Uterus (tissue), 4 donors: ENCODE data around the gene MED13L. TPM values are rescaled to one million over a fixed set of nuclear protein-coding genes. Genes with fewer than 3 reads are reported as not detected.

ENCODE experiments used
- DNase-seq, 2 donors: peaks; one replicate each; pipeline ENCODE4 v3.0.0-alpha.2; 2019 to 2020
- H3K27ac ChIP-seq, 2 donors: fragments of 200-600 bp; sonication (generic); 1 replicate in 1 of 2; 2 replicates in 1 of 2; pipeline ENCODE4 v1.5.1; 2016 to 2018
- H3K27me3 ChIP-seq, 2 donors: fragments of 200-600 bp; sonication (generic); one replicate each; pipeline ENCODE4 v1.5.1; 2018 to 2019; ENCODE audit warnings: control low read depth in 1 of 2
- H3K36me3 ChIP-seq, 2 donors: fragments of 200-600 bp; sonication (generic); one replicate each; pipeline ENCODE4 v1.5.1; 2019; ENCODE audit warnings: control low read depth in 1 of 2
- H3K4me1 ChIP-seq, 2 donors: fragments of 200-600 bp; sonication (generic); one replicate each; pipeline ENCODE4 v1.5.1; 2018 to 2019; ENCODE audit warnings: control low read depth in 1 of 2
- H3K4me3 ChIP-seq, 2 donors: fragments of 200-600 bp; sonication (generic); 1 replicate in 1 of 2; 2 replicates in 1 of 2; pipeline ENCODE4 v1.5.1; 2018 to 2019; ENCODE audit warnings: mild to moderate bottlenecking in 1 of 2
- H3K9me3 ChIP-seq, 2 donors: fragments of 200-600 bp; sonication (generic); one replicate each; pipeline ENCODE4 v1.5.1; 2019; ENCODE audit warnings: control low read depth in 1 of 2
- POLR2A ChIP-seq, 2 donors: fragments of 450-650 bp; IDR thresholded peaks; one replicate each; pipeline ENCODE4 v1.6.1; 2016; ENCODE audit warnings: antibody characterized with exemption in 2 of 2, mild to moderate bottlenecking in 1 of 2, moderate library complexity in 1 of 2
- intact Hi-C: fragments of 100-400 bp; cut with DNase I; formaldehyde crosslinking; loops from one replicate; pipeline ENCODE4 v1.15.1; 2023; ENCODE audit warnings: low total_unique reads
- total RNA-seq, 4 donors: library from RNA; depleted of rRNA in 3 of 4; stranded (reverse); fragments of >200 nt in 3 of 4; gene quantifications; one replicate each; pipeline versions ENCODE4 v1.1.0 to v1.2.4, GENCODE V29; 2014 to 2023
- TF ChIP-seq, protein P1 (sequence below), 4 experiments: fragments of 200-600 bp in 2 of 4; fragments of 450-650 bp in 2 of 4; sonication (generic) in 2 of 4; IDR thresholded peaks; one replicate each; pipeline ENCODE4 v1.5.1; 2016 to 2019; ENCODE audit warnings: antibody characterized with exemption in 4 of 4, mild to moderate bottlenecking in 2 of 4, moderate library complexity in 1 of 4
- donor health status: DM: yes; HTN: yes; CAD: no.

The MED13L gene
- total RNA-seq, 4 donors from 2014 or later, result 189 to 314 (median 254) TPM

DNA sequence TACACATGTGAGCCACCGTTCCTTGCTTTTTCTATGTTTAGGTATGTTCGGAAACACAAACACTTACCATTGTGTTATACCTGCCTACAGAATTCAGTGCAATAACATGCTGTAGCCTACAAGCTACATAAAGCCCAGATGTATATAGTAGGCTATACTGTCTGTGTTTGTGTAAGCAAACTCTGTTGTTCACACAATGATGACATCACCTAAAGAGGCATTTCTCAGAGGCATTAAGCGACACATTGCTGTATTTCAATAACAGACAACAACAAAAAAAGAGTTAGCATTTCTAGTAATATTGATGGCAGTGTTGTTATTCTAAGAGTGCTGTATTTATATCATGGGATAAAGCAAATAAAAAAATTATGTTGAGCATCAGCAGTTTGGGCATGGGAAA is 70.2 kb downstream of the MED13L start:
- intact Hi-C loops, result no loop called here
- H3K9me3 ChIP-seq, result no peaks in the 10 kb centered on the region
- TF ChIP-seq, protein P1, sequence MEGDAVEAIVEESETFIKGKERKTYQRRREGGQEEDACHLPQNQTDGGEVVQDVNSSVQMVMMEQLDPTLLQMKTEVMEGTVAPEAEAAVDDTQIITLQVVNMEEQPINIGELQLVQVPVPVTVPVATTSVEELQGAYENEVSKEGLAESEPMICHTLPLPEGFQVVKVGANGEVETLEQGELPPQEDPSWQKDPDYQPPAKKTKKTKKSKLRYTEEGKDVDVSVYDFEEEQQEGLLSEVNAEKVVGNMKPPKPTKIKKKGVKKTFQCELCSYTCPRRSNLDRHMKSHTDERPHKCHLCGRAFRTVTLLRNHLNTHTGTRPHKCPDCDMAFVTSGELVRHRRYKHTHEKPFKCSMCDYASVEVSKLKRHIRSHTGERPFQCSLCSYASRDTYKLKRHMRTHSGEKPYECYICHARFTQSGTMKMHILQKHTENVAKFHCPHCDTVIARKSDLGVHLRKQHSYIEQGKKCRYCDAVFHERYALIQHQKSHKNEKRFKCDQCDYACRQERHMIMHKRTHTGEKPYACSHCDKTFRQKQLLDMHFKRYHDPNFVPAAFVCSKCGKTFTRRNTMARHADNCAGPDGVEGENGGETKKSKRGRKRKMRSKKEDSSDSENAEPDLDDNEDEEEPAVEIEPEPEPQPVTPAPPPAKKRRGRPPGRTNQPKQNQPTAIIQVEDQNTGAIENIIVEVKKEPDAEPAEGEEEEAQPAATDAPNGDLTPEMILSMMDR (IDR thresholded peaks at IDR 0.05), result no peak
- TF ChIP-seq POLR2A (IDR thresholded peaks at IDR 0.05), result no peak
- no peak overlapping the region for H3K4me3 ChIP-seq
- H3K4me1 ChIP-seq, result no peaks in the 10 kb centered on the region
- H3K36me3 ChIP-seq, result no peaks in the 10 kb centered on the region
- H3K27ac ChIP-seq, result no peak overlapping the region
- DNase-seq, result no peak
- H3K27me3 ChIP-seq, result no peaks in the 10 kb centered on the region

DNA sequence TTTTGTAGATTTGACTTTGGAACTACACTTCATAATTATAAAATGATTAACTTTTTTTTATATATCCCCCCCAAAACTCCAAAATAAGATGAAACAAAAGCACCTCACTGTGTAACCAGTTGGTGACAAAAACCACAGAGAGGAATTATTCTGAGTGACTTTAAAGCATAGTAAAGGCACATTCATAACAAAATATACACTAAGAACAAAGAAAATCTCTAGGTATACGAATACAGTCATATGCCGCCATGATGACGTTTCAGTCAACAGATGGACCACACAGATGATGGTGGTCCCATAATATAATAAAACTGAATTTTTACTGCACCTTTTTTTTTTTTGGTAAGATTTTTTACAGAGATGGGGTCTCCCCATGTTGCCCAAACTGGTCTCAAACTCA is 70.7 kb downstream of the MED13L start:
- Histone ChIP-seq H3K9me3 (no peaks in the 10 kb centered on the region), H3K27me3 (no peaks in the 10 kb centered on the region), H3K36me3 (no peaks in the 10 kb centered on the region), H3K4me3 (no peak overlapping the region), H3K4me1 (peaks cover 0 to 2% of the 10 kb centered on the region in 2 donors), H3K27ac (no peak overlapping the region)
- DNase-seq, result no peak
- no peak for TF ChIP-seq POLR2A (IDR thresholded peaks at IDR 0.05)
- TF ChIP-seq, protein P1 (IDR thresholded peaks at IDR 0.05), result no peak
- intact Hi-C loops, result no loop called here

DNA sequence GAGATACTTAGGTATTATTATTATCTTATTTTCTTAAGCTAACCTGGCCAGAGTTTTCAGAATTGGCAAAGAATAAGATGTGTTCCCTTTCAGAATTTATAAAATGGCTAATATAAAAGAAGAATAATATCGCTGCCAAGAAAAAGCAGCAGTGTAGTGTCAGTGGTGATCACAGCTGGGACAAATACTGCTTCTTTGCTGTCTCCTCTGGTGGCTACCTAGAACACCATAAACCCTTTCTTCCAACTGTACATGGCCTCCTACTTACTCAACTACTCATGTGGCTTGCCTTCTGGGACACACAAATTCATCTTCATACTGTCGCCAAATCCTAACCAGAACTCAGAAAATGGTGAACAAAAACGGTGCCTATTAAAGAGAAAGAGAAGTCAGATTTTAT is 72.7 kb downstream of the MED13L start:
- intact Hi-C loops, result no loop called here
- H3K36me3 ChIP-seq, result no peaks in the 10 kb centered on the region
- TF ChIP-seq POLR2A (IDR thresholded peaks at IDR 0.05), result no peak
- TF ChIP-seq, protein P1 (IDR thresholded peaks at IDR 0.05), result no peak
- H3K4me3 ChIP-seq, result no peak overlapping the region
- no peak overlapping the region for H3K27ac ChIP-seq
- no peak for DNase-seq
- H3K27me3 ChIP-seq, result no peaks in the 10 kb centered on the region
- peaks cover 0 to 3% of the 10 kb centered on the region in 2 donors for H3K4me1 ChIP-seq
- H3K9me3 ChIP-seq, result no peaks in the 10 kb centered on the region

DNA sequence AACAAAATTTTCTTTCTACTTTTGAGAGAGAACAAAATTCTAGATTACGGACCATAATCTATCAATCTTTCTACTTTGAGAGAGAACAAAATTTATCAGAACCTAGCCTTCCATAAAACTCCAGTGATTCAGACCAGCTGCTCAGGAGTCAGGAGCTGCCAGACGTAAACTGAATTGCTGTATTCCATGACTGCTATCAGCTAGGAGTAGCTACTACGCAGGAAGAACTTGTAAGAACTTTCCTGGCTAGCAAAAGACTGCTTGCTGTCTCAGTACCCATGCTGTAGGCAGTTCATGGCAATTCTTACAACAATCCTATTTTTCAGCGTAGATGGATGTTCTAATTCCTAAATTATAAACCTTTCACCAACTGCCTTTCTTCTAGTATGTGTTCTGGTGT is 73.3 kb downstream of the MED13L start:
- H3K27ac ChIP-seq, result no peak overlapping the region
- H3K9me3 ChIP-seq, result no peaks in the 10 kb centered on the region
- intact Hi-C loops, result no loop called here
- H3K4me3 ChIP-seq, result no peak overlapping the region
- no peaks in the 10 kb centered on the region for H3K36me3 ChIP-seq
- no peak for DNase-seq
- H3K4me1 ChIP-seq, result peaks cover 0 to 3% of the 10 kb centered on the region in 2 donors
- H3K27me3 ChIP-seq, result no peaks in the 10 kb centered on the region
- no peak for TF ChIP-seq POLR2A (IDR thresholded peaks at IDR 0.05)
- TF ChIP-seq, protein P1 (IDR thresholded peaks at IDR 0.05), result no peak

DNA sequence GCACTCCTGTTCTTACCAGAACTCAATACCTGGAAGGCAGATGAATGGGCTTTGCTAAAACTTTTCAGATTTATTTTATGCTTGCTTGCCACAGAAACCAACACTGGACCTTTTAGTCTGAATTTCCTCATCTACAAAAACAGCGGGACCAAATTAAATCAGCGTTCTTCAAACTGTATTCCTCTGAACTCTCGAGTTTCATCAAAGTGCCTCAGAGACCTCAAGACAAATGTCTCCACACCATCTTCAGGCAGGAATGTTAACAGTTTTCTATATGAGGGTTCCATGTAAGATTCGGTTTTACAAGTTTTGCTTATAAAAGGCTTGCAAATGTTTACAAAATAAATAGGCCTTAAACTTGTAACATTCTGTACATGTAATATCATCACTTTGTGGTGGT is 74.6 kb downstream of the MED13L start:
- H3K27ac ChIP-seq, result no peak overlapping the region
- intact Hi-C loops, result no loop called here

More for the DNA sequence above, 74.6 kb downstream of the MED13L start:
- H3K9me3 ChIP-seq, result no peaks in the 10 kb centered on the region
- TF ChIP-seq POLR2A (IDR thresholded peaks at IDR 0.05), result no peak
- TF ChIP-seq, protein P1 (IDR thresholded peaks at IDR 0.05), result peak in 1 of 4 experiments; percentile 21
- H3K36me3 ChIP-seq, result no peaks in the 10 kb centered on the region
- H3K27me3 ChIP-seq, result no peaks in the 10 kb centered on the region
- H3K4me1 ChIP-seq, result peaks cover 3 to 5% of the 10 kb centered on the region in 2 donors
- no peak overlapping the region for H3K4me3 ChIP-seq
- no peak for DNase-seq
